ENCODE results near the gene RAMACL.
"Not testable (repeated sequence)": the region's sequence is repeated elsewhere in the genome, so short reads cannot be mapped to it uniquely, and the experiment has no call there.

RAMACL gene

DNA sequence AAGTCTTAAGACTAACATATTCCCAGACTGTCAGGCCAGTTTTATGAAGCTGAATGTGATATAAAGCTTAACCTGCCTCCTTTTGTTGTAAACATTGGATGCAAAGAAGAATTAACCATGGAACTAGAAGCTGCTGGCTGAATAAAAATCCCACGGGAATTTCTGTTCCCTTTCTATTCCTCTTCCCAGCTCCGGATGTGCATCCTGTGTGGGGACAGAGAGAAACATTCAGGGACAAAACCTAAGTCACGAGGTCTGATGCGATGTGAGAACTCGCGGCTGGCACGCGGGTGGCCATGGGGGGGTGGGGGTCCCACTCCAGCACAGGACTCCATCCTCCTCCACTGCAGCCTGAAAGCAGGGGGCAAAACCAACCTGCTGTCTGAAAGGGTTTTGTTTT lies 32.2 kb downstream of the RAMACL start:
- DNase-seq (ENCODE audit: low read depth), result no peak

DNA sequence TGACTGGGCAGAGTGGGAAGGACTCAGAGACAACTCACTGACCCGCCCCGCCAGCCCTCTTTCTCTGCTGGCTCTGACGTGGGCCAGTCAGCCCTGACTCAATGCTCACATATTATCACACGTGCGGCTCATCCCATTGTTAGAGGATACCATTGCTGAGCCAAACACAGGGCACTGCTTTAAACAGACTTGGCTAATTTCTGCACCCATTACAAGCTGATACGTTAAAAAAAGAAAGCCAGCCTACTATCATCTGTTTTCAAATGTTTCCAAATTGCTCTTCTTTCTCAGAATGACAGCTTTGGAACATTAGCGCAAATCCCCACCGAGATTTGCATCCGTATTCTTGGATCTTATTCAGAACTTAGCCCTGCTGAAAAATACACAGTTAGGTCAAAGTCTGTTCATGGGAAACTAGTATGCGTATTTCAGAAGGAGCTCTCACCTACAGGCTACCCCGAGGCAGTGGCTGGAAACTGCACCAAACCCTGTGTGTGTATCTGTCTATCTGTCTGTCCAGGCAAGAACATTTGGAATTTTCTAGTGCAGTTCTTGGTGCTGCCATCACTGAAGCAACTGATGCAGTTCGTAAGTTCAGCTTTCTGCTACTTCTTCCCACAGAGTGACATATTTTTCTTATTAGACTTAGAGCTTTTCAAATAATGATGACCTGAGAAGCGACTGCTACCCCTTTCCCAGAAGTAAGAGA lies 32.8 kb downstream of the RAMACL start:
- DNase-seq (ENCODE audit: low read depth), result peak; percentile 73

DNA sequence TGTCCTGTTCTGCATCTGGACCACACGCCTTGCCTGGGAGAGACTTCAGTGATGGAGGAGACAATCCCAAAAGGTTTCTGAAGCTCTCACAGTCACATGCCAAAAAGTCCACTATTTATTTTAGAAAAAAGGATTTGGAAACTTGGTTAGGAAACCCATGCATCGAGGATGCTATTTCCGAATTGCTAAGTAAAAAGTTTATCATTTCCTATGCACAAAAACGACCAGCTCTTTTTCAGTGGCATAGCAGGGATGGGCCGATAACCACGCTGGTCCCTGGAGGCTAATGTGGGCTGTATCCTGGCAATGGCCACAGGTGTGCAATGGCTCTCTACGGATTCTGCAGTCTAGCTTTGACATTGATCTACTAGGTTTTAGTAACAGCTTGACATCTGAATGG lies 33.9 kb downstream of the RAMACL start:
- DNase-seq (ENCODE audit: low read depth), result no peak

- DNase-seq (ENCODE audit: low read depth), result no peak
Measured at GRCh38 chr6:166551754-166552495, 34.6 kb downstream of the RAMACL start.

GRCh38 chr6:166546653-166547052 lies 39.8 kb downstream of the RAMACL start:
- DNase-seq (ENCODE audit: low read depth), result no peak

DNA sequence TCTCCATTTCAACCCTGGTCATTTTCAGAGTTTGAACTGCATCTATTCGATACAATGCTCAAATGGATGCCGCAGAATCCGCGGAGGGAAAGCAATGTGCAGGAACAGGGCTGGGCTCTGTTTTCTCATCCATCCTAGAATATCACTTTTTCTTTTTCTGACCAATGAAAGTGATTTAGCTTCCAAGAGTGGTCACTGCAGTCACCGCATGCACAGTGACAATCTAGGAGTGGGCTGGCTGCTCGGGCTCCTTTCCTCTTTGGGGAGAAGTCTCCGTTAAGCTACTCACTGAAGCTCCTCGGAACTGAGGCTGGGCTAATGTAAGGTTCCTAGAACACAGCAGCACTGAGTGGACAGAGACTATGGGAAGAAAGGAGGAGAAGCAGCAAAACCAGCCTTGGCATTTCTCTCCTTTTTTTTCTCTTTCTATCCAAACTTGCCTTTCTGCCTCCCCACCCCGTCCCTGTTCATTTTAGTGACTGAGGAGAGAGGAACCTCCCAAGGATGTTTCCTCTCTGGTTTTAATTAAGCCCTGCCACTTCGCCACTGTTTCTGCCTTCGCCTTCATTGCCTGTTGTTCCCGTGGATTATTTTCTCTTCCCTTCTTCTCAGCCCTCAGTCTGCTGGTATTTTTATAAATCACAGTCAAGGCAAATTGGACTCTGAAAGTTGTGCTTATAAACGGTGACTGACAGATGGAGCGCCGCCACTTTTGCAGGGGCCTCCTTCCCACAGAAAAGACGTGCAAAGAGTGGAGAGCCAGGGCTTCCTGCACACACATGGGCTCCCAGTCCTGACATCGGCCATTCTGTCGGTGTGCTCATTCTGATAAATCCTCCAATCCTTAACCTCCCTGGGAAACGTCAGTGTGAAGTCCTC lies 41.1 kb downstream of the RAMACL start:
- DNase-seq (ENCODE audit: low read depth), result no peak

GRCh38 chr6:166544296-166544605 lies 42.2 kb downstream of the RAMACL start:
- DNase-seq (ENCODE audit: low read depth), result no peak

- no peak for DNase-seq (ENCODE audit: low read depth)
Measured at GRCh38 chr6:166543603-166544295, 42.7 kb downstream of the RAMACL start.

DNA sequence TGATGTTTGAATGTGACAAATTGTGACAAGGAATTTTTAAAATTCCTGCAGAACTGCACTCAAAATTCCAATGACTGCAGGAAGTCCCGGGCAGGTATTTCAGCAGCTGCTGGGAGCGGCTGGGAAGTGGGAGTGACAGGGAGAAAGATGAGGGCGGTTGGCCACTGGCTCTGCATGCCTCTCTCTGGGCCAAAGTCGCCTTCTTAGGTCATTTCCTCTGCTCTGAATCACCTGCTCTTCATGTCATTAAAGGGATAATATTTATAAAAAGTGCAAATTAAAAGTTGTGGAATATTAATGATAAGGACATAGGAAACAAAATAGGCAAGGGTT lies 43.9 kb downstream of the RAMACL start:
- DNase-seq (ENCODE audit: low read depth), result no peak

- no peak for DNase-seq (ENCODE audit: low read depth)
Measured at GRCh38 chr6:166541876-166542579, 44.5 kb downstream of the RAMACL start.

GRCh38 chr6:166541366-166541765 lies 45.1 kb downstream of the RAMACL start:
- DNase-seq (ENCODE audit: low read depth), result no peak

DNA sequence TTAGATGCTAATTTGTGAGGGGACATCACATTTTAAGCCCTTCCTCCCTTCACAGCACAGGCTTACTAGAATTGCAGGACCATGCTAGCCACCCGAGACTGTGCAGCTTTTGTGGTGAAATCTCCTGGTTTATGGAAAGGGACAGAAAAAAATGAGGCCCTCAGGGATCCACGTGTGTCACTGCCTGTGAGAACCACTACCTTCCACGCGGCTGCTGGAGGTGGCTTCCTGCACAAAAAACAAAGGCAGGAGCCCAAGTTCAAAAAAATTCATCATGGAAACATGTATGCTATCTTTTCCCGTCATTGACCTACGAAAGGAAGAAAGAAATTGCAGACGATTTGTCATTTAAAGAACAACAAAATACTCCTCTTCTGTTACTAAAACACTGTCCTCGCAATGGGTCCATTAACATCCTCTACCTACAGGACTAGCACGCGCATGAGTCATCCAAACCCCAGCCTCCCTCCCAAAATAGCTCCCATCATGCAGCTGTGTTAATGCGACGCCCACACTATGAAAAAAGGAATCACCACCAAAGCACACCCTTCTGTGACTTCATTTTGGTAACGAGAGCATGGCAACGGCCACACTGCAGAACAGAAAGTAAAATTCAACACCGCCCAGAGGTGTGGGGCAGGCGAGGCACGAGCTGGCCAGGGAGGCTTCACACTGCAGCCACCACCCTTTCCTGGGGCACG lies 45.7 kb downstream of the RAMACL start:
- no peak for DNase-seq (ENCODE audit: low read depth)

DNA sequence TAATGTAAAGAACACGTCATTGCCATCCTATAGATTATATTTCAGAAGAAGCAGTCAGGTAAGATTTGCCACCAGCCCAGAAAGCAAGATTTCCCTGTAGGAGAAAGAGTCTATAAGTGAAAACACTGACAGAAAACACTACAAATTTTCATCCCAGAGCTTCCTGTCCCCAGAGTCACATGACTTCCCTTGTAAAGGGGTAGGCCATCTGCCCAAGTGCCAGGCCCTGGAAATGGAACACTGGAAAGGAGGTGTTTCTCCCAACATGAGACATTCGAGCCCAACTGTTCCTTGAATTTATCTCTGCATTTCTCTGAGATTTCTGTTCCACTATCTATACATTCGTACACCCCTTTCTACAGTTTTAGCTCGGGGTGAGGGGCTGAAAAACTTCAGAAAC lies 46.9 kb downstream of the RAMACL start:
- DNase-seq (ENCODE audit: low read depth), result no peak

GRCh38 chr6:166539011-166539385 lies 47.5 kb downstream of the RAMACL start:
- DNase-seq (ENCODE audit: low read depth), result not testable (repeated sequence)

GRCh38 chr6:166538297-166539010 lies 48.0 kb downstream of the RAMACL start:
- no peak for DNase-seq (ENCODE audit: low read depth)

GRCh38 chr6:166534658-166535406 lies 51.6 kb downstream of the RAMACL start:
- no peak for DNase-seq (ENCODE audit: low read depth)

DNA sequence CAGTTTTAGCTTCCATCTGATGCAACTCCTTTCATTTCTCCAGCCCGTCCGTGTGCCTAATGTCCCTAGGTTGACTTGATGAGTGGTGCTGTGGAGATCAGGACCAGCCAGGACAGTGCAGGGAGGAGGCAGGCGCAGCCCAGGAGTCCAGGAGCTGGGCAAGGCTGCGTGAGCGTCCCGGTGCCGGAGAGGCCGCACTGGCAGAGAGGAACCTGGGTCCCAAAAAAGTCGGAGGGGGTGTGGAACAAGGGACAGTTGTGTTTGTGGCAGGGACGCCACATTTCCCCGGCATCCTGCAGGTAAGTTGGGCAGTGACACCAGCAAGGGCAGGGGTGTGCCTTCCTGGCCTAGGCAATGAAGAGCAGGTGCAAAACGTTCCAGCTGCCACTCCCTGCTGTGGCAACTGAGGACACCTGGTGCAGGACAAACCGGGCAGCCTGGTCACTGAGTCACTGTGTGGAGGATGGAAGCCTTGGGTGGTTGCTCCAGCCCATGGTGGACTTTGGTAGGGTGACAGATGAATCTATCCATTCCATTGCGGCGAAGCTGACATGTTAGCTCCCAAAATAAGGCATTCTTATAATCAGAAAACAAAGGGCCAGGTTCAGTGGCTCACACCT lies 53.2 kb downstream of the RAMACL start:
- no peak for DNase-seq (ENCODE audit: low read depth)

Measured in GM04503 (cell line).